ENCODE results near the gene INTS6L.

DNA sequence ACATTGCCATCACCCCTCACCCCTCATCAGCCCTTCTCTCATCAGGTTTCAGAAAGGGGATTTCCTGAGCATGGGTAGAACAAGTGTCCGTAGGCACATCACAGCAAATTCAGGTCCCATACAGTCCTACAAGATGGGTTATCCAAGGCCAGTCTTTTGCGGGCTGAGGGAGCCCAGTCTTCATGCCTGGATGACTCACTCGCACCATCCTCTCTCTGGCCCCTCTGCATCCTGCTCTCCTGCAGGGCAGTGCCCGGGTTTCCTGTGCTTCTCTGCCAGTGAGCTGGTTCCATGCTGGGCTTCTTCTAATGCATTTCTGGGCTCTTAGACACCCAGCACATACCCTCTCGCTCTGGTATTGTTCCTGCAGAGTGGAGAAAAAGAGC is 7.3 kb upstream of the INTS6L start:
- TF ChIP-seq POLR2A (IDR thresholded peaks at IDR 0.05; ENCODE audit: low read length) (no peak), GATA1 (IDR thresholded peaks at IDR 0.05; ENCODE audit: low read depth, low read length) (no peak)
